Measurements from ENCODE around the gene LRMDA.

LRMDA gene

GRCh38 chr10:75905490-75905889 lies 474.1 kb downstream of the LRMDA start:
- Histone ChIP-seq H3K4me3 (ENCODE audit: low read length) (no peak overlapping the region), H3K9me3 (ENCODE audit: insufficient read depth, low read length) (no peaks in the 10 kb centered on the region), H3K79me2 (ENCODE audit: low read length) (no peaks in the 10 kb centered on the region), H3K27me3 (ENCODE audit: low read depth, low read length) (no peaks in the 10 kb centered on the region), H3K27ac (ENCODE audit: low read length) (no peak overlapping the region), H3K4me2 (ENCODE audit: low read length) (no peak overlapping the region), H3K36me3 (replicated peaks; ENCODE audit: low read depth, low read length) (no peaks in the 10 kb centered on the region), H3K4me1 (ENCODE audit: low read length) (no peaks in the 10 kb centered on the region), H4K20me1 (ENCODE audit: insufficient read depth, low read length) (no peaks in the 10 kb centered on the region), H3K9ac (ENCODE audit: low read length) (no peak overlapping the region), H2AFZ (ENCODE audit: low read depth, low read length) (no peak overlapping the region)
- no peak for TF ChIP-seq CTCF (IDR thresholded peaks at IDR 0.05; ENCODE audit: low read depth, low read length)
- no peak for TF ChIP-seq EZH2phosphoT487 (IDR thresholded peaks at IDR 0.05; ENCODE audit: low read depth)

- TF ChIP-seq CTCF (IDR thresholded peaks at IDR 0.05; ENCODE audit: low read depth, low read length) (0 out of 2 replicates have a peak, but pooled peaks have one; percentile 19), EZH2phosphoT487 (IDR thresholded peaks at IDR 0.05; ENCODE audit: low read depth) (no peak)
- Histone ChIP-seq H3K4me2 (ENCODE audit: low read length) (no peak overlapping the region), H4K20me1 (ENCODE audit: insufficient read depth, low read length) (no peaks in the 10 kb centered on the region), H3K27me3 (ENCODE audit: low read depth, low read length) (no peaks in the 10 kb centered on the region), H3K27ac (ENCODE audit: low read length) (no peak overlapping the region), H3K4me1 (ENCODE audit: low read length) (no peaks in the 10 kb centered on the region), H3K36me3 (replicated peaks; ENCODE audit: low read depth, low read length) (no peaks in the 10 kb centered on the region), H3K9me3 (ENCODE audit: insufficient read depth, low read length) (no peaks in the 10 kb centered on the region), H3K4me3 (ENCODE audit: low read length) (no peak overlapping the region), H3K9ac (ENCODE audit: low read length) (no peak overlapping the region), H3K79me2 (ENCODE audit: low read length) (no peaks in the 10 kb centered on the region), H2AFZ (ENCODE audit: low read depth, low read length) (no peak overlapping the region)
Measured at GRCh38 chr10:75910032-75910431, 478.6 kb downstream of the LRMDA start.

GRCh38 chr10:75911426-75911825 lies 480.0 kb downstream of the LRMDA start:
- Histone ChIP-seq H2AFZ (ENCODE audit: low read depth, low read length) (no peak overlapping the region), H3K27me3 (ENCODE audit: low read depth, low read length) (no peaks in the 10 kb centered on the region)

GRCh38 chr10:75916906-75917305 lies 485.5 kb downstream of the LRMDA start:
- no peaks in the 10 kb centered on the region for H4K20me1 ChIP-seq (ENCODE audit: insufficient read depth, low read length)
- H3K4me3 ChIP-seq (ENCODE audit: low read length), result no peak overlapping the region
- H3K27ac ChIP-seq (ENCODE audit: low read length), result no peak overlapping the region
- H3K9ac ChIP-seq (ENCODE audit: low read length), result no peak overlapping the region
- no peaks in the 10 kb centered on the region for H3K79me2 ChIP-seq (ENCODE audit: low read length)
- no peak overlapping the region for H2AFZ ChIP-seq (ENCODE audit: low read depth, low read length)
- H3K36me3 ChIP-seq (replicated peaks; ENCODE audit: low read depth, low read length), result no peaks in the 10 kb centered on the region
- H3K4me2 ChIP-seq (ENCODE audit: low read length), result no peak overlapping the region
- no peaks in the 10 kb centered on the region for H3K9me3 ChIP-seq (ENCODE audit: insufficient read depth, low read length)
- no peaks in the 10 kb centered on the region for H3K4me1 ChIP-seq (ENCODE audit: low read length)
- TF ChIP-seq EZH2phosphoT487 (IDR thresholded peaks at IDR 0.05; ENCODE audit: low read depth) (no peak), CTCF (IDR thresholded peaks at IDR 0.05; ENCODE audit: low read depth, low read length) (no peak)
- H3K27me3 ChIP-seq (ENCODE audit: low read depth, low read length), result no peaks in the 10 kb centered on the region

More at GRCh38 chr10:75911426-75911825, 480.0 kb downstream of the LRMDA start:
- H3K4me3 ChIP-seq (ENCODE audit: low read length), result no peak overlapping the region
- H3K9ac ChIP-seq (ENCODE audit: low read length), result no peak overlapping the region
- H3K9me3 ChIP-seq (ENCODE audit: insufficient read depth, low read length), result no peaks in the 10 kb centered on the region
- no peaks in the 10 kb centered on the region for H3K79me2 ChIP-seq (ENCODE audit: low read length)
- no peaks in the 10 kb centered on the region for H3K4me1 ChIP-seq (ENCODE audit: low read length)
- no peak overlapping the region for H3K4me2 ChIP-seq (ENCODE audit: low read length)
- H3K27ac ChIP-seq (ENCODE audit: low read length), result no peak overlapping the region
- no peaks in the 10 kb centered on the region for H3K36me3 ChIP-seq (replicated peaks; ENCODE audit: low read depth, low read length)
- TF ChIP-seq EZH2phosphoT487 (IDR thresholded peaks at IDR 0.05; ENCODE audit: low read depth) (no peak), CTCF (IDR thresholded peaks at IDR 0.05; ENCODE audit: low read depth, low read length) (no peak)
- no peaks in the 10 kb centered on the region for H4K20me1 ChIP-seq (ENCODE audit: insufficient read depth, low read length)

All from OCI-LY3 (cell line).